HT1080 (cell line): Measurements from ENCODE around the gene AP1B1. TPM values are rescaled to one million over a fixed set of nuclear protein-coding genes. Genes with fewer than 3 reads are reported as not detected.
"Not testable (repeated sequence)": the region's sequence is repeated elsewhere in the genome, so short reads cannot be mapped to it uniquely, and the experiment has no call there.

Experiments used
- DNase-seq: peaks from one replicate; pipeline ENCODE4 v3.0.0-alpha.2; 2015; ENCODE audit warnings: low read depth
- total RNA-seq: library from RNA; depleted of rRNA; stranded (reverse); fragments of >200 nt; shearing (Covaris generic); gene quantifications from 2 replicates; pipeline ENCODE4 v1.2.3, GENCODE V29; 2014

The AP1B1 gene
- total RNA-seq, 1 experiment from 2014 or later: 116 TPM

DNA sequence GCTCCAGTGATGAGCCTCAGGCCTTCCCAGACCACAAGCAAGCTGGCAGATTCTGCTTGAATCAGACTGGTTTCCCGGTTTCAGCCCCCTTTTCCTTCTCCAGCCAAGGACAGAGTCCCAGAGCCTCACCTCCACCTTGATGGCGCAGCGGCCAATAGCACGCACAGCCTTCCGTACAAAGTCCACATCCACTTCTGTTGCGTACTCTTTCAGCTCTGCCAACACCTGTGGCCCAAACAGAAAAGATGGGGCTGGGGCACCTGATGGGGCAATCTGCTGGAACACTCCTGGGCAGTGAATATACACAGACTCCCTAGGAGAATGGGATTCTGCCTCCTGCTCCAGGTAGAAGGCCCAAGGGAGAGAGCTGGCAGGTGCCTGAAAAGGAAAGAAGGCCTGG, 37.3 kb downstream of the AP1B1 start:
- DNase-seq: no peak

DNA sequence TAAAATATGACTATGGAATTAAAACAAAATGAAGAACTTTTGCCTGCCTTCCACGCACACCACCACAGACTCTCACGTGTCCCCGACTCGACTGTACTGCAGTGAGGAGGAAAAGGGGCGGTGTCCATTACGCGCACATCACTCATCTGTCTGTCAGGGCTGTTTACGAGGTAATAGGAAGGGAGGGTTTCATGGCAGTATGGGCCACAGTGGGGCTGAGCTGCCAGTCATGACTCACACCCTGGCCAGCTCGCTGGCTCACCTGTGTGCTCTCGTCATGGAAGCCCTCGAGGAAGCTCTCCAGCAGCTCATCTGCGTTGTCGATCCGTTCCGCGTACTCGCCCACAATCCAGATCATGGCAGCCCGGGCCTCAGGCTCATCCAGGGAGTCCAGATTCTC, 39.4 kb downstream of the AP1B1 start:
- DNase-seq: peak; percentile 21

DNA sequence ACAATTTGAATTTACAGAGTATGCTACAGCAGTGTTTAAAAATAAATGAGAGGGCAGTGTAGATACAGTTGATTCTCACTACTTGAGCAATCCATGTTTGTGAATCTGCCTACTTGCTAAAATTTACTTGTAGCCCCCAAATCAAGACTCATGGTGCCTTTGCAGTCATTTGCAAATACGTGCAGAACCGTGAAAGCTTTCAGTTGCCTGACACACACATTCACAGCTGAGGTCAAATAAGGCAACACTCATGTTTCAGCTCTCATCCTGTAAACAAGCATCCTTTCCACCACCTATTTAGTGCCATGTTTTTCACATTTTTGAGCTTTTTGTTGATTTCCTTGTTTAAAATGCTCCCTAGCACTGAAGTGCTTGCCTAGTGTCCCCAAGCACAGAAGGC, 40.3 kb downstream of the AP1B1 start:
- DNase-seq: no peak

DNA sequence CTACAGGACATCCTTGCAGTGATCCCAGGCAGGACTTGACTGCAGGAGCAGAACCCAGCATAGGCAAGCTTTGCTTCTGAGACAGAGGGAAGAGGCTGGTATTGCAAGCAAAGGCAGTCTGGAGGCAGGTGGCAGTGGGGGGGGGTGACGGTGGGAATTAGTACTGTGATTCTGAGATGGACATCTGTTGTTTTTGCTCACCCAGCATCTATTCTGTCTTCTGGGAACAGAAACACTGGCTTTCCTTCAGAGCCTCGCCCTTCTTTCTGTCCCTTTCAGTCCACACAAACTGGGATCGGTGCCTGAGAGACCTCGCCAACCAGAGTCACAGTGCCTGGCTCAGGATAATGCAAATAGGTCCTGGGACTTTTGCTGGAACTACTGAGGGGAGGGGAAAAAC, 41.7 kb downstream of the AP1B1 start:
- DNase-seq: no peak

DNA sequence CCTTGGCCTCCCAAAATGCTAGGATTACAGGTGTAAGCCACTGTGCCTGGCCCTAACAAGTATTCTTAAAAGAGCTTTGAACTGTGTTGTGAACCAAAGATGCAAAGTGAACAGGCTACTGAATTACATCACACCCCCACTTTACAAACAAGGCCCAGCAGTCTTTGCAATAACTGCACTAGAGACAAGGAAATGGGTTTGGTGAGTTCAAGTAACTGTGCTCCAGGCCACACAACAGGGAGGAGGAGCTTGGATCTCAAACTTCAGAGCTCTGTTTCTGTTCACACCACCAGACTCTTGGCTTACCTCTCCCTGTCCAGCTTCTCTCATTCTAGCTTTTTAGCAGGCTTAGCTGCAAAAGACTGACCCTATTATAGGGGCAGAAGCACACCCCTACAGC, 42.4 kb downstream of the AP1B1 start:
- DNase-seq: no peak

DNA sequence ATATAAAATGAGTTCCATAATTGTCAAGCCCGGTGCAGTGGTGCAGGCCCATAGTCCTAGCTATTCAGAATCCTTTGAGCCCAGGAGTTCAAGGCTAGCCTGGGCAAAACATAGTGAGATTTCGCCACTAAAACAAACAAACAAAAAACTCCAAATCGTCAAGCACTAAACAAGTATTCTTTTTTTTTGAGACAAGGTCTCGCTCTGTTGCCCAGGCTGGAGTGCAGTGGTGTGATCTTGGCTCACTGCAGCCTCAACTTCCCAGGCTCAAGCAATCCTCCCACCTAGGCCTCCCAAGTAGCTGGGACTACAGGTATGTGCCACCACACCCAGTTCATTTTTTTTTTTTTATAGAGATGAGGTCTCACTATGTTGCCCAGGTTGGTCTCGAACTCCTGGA, 43.5 kb downstream of the AP1B1 start:
- not testable (repeated sequence) for DNase-seq

DNA sequence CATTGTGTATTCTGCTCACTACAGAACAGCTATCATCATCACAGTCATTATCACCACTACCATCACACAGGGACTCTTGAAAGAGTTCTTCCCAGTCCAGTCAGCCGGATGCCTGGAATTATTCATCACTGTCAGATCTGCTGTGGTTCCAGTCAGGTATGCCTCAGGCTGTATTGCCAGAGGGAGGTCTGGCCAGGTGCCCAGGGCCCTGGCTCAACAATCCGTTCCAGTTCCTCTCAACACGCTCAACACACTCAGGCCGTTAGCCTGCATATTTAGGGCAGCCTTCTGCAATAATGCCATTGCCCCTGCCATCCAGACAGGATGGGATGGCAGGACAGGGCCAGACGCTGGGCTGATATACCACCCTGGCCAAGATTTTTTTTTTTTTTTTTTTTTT, 44.2 kb downstream of the AP1B1 start:
- DNase-seq: peak; percentile 99

DNA sequence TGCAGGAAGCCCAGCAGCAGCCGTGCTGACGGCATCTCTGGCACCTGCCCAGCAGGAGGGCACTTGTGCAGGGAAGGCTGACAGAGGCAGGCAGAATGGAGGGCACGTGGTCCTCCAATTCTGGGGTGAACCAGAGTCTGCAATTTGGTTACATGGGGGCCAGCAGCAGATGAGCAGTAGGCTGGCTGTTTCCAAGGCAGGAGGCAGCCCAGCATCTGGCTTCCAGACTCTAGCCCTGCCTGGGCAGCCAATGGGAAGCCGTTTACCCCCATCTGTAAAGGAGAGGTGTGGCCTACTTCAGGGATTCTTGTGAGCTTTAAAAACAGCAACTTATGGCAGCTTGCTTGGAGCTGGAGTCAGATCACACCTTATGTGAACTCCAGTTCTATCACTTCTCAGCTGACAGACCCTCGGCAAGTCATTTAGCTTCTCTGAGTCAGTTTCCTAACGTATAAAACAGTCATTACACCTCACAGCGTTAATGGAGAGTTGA, 45.0 kb downstream of the AP1B1 start:
- peak; percentile 85 for DNase-seq

DNA sequence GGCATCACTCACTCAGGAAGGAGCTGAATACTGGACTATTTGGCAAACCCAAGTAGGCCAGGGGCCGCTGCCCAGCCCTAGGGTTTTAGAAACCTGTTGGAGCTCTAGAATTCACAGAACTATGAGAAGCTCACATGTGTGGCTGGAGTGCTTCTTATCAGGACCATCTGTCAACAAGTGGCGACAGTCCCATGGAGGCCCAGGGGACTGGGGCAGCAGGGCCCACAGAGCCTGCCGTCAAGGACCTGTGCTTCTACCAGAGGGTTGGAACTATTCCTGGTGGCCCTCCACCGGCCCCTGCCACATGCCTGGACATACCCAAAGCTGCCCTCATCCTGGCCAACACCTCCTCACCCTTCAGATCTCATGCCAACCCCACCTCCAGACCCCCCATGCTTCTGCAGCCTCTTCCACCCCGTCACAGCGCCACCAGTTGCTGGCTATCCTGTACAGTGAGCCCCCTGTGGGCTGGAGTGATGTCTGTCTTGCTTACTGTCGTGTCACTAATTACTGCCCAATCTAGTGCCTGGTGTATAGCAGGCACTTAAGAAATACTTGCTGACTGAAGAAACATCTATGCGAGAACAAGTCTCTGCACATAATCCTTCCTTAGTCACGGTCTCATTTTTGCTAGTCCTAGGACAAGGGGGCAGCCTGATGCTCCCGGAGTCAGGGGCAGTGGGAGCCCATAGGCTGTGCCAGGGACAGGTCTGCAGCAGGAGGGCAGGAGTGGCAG, 45.6 kb downstream of the AP1B1 start:
- no peak for DNase-seq

DNA sequence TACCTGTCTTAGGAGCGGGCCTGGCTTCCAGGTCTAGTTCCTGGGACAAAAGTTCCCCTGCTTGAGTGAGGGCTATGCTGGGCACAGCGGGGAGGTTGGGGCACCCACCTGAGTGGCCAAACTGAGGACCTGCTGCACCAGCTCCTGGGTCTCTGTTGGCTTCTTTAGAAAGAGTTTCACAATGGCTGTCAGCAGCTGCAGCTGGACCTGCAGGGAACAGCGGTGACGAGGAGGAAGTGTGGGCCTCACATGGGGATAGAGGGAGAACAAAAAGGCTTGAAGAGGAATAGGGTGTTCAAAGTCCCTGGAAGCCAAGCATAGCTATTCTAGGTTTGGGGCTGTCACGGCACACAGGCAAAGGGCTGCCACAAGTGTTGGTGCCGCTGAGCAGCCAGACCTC, 46.2 kb downstream of the AP1B1 start:
- no peak for DNase-seq

DNA sequence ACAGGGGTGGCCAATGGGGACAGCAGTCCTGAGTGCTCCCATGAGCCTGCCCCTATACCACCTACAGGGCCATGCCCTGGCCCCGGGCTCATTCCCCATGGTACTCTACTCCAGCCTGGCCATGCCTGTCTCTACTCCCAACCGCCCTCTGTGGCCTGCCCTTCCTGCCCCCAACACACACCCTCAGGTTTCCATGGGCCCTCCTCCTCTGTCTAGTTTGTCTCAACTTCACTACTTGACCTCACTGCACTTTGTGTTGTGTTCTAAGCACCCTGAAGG, 46.6 kb downstream of the AP1B1 start:
- no peak for DNase-seq

DNA sequence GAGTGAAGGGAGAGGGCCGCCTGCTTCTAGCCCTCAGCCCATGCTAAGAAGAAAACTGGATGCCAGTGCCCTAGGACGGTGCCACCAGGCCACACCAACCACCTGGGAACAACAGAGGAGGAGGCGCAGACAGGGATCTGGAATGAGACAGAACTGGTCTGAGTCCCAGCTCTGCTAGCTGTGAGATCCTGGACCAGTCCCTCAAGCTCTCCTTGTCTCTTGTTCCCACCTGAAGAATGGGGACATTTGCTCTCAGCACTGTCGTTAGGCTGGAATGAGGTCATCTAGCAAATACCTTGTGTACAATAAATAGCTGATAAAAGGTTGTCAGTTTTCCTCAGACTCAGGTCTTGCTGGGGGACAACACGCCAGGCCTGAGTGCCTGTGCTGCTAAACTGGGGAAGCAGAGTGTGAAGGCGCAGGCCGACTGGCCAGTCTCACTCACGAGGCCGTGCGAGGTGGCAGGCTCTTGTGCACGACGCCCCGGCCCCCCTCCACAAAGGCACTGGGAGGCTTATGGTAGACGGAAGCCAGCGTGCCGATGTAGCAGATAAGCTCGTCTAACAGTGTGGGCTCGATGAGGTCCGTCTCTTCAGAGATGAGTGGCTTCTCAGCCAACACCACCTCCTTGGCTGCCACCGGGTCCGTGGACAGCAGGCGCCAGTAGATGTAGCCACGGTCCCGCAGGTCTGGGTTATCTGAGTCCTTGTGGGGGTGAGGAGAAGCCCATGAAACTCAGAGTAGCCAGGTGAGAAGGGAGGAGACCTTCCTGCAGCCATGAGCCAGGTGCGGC, 47.1 kb downstream of the AP1B1 start:
- no peak for DNase-seq

DNA sequence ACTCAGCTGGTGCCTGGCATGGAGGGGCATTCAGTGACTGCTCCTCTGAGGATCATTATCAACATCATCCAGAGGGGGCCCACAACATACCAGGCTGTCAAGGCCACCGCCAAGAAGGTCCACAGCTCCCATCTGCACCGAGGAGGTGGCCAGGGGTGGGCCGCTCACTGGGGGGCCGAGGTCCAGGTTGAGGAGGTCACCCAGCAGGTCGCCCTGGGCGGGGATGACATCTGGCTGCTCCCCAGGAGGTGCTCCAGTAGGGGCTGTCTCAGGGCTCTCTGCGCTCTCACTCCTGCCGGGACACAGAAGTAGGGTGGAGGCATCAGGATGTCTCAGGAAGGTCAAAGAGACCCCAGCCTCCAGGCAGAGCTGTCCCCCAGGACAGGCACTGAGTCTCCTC, 47.8 kb downstream of the AP1B1 start:
- no peak for DNase-seq

DNA sequence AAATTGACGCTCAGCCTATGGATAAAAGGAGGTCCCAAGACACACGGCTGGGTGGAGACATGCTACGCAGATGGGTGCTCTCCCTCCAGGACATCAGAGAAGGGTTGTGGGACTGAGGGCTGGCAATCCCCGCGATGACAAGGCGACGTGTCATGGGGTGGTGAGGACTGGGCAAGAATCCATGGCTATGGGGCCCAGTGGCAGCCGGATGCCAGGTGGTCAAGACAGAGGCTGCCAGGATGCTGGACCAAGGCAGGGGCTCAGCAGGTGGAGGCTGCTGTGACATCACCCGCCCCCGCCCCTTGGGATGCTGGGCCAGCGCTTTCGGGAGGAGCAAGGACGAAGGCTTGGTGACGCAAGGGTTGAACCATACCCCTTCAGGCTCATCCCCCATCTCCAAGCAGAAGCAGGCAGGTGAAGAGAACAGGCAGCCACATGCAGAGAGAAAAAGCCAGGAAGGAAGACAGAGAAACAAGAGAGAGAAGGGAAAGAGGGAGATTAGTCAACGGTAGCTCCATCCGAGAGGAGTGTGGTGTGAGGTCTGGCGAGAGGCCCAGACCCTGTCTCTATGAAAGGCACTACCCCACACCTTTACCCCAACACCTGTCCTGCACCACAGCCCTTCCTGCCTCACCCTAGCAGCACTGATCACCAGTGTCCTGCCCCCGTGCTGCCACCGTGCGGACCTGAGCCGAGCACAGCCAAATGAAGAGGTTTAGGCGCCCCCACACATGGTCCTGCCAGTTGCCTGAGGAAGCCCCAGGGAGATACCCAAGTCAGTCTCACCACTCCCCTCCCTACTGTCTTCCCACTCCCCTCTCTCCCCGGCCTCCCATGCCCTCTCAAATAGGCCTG, 48.8 kb downstream of the AP1B1 start:
- DNase-seq: peak; percentile 27

DNA sequence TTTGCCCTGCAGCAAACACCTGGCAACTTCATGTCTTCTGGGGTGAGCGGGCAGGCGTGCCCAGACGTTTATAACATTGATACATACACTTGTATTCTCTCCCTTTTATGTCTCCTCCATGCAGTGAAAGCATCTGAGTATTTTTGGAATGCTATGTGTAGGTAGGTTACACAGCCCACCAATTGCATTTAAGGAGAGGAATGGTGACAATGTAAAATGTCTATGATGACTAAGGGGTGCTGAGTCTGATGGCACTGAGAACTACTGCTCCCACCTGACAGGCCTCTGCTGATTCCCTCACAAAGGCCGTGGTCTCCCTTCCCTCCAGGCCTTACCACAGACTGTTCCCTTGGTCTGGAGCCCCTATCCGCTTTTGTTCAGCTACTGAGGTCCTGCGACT, 50.0 kb downstream of the AP1B1 start:
- DNase-seq: no peak

DNA sequence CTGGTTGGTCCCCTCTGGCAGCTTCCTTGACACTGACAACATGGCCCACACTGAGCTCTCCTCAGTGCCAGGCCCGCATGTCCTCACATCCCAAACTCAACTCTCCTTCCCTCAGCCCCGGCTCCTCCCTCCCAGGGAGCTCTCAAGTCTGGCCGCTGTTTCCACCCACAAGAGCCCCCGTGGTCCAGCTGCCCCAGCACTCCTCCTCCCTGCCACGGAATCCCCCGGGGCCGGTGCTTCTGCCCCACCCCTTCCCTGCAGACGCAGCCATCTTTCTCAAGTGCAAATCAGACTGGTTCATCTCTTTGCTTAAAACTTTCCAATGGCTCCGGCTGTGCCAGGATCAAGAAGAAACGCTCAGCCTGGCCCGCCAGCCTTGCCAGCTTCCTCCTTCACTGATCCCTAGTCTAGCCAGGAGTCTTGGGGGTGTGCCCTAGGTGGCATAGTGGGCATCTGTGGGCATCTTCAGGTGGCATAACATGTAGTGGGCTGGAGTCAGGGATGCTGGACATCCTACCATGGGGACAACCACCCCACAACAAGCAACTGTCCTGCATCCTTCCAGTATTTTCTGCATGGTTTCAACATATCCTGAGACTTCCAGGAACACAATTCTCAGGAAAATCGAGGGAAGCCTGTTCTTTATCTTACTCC, 50.6 kb downstream of the AP1B1 start:
- DNase-seq: no peak

DNA sequence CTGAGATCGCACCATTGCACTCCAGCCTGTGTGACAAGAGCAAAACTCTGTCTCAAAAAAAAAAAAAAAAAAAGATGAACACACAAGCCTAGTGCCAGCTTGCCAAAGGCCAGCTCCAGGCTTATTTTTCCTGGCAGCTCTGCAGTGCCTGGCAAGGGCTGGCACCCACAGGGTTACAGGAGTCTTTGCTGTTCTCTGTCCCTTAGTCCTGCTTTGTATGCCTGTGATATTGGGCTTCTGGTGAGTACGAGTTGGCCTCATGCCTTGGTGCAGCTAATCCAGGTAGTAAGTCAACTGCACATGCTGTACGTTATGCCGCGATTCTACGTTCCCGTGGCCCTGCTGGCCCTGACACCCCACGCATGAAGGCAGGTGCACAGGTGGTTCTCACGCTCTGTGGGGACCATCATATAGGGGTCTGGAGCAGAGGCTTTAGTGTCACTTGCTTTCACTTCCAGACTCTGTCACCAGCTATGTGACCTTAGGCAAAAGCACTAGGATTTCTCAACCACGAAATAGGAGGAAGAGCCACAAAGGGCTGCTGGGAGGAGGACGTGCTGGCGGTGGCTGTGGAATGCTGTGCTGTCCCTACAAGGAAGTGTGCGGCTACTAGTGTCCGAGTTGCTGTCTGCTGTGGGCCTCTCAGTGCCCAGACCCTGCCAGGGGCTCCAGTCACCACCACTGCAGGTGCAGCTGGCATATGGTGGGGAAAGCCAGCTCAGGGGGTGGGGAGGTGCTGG, 51.4 kb downstream of the AP1B1 start:
- no peak for DNase-seq

DNA sequence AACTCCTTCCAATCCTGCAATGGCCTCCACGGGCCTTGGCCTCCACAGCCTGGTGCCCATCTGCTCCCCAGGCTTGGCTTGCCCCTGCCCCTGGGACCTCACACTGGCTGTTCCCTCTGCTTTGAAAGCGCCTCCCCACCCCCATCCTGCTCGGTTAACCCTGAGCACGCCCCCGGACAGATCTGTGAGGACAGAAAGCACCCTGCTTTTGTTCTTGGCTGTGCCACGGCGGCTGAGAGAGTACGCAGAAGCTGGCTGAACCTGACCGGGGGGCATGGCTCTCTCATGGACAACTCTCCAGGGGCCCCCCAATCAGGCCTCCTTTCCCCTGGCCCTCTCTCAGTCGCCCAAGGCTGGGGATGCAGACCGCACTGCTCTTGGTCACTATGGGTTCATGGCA, 52.7 kb downstream of the AP1B1 start:
- DNase-seq: no peak

DNA sequence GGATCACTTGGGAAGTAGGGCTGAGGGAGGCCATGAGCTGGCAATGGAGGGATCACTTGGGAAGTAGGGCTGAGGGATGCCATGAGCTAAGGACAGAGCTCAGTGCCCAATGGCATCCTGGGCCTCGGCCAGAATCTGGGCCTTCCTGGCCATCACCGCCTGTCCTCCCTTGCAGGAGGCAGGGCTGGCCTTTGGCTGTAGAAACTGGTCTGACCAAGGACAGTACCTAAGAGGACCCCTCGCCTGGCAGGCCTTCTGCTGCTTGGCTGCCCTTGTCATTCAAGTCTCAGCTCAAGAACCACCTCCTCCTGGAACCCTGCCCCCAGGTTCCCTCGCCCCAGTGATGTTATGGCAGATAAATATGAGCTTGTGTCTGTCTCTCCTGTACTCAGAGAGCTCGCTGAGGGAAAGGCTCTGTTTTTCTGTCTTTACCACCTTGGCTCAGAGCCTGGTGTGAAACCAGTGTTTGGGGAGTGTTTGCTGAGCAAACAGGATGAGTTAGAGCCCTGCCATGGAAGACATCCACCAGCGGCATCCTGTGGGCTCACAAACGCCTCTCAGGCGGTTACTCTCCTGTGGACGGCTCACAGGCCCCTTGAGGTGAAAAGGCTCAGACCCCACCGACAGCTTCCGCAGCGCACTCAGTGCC, 53.5 kb downstream of the AP1B1 start:
- DNase-seq: peak; percentile 41

DNA sequence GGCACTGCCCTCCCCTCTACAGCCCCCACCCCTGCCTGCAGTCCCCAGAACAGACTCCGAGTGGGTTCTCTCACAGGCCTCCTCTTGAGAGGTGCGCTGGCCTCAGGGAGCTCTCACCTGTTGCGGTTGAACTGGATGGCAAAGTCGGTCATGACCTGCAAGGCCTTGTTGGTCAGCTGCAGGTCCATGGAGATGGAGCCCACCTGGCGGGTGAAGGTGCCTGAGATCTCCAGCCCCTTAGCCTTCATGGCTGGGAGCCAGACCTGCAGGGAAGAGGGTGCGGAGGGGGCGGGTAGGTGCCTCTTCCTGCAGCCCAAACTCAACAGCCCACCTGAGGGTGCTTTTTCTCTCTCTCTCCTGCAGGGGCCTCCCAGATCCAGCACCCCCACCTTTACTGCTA, 54.2 kb downstream of the AP1B1 start:
- no peak for DNase-seq
